Activated naive CD4-positive, alpha-beta T cell treated with anti-CD3 and anti-CD28 coated beads, Interleukin-2, amount 10 ng/mL, durations not matched to agents 7 days and 5 days (primary cell): ENCODE data around the gene SYF2.
"Not testable (repeated sequence)": the region's sequence is repeated elsewhere in the genome, so short reads cannot be mapped to it uniquely, and the experiment has no call there.

Experiments used
- CTCF ChIA-PET: fragments of 350-600 bp; sonication (Branson Sonifier 250); formaldehyde crosslinking; loops from one replicate; lab custom pipeline; 2021; ENCODE audit warnings: antibody characterized with exemption; lab: Charles Lee
- DNase-seq: peaks from one replicate; pipeline ENCODE4 v3.0.0-alpha.2; 2020
- H3K27ac Mint-ChIP-seq: one replicate; pipeline ENCODE4 v1.8.0; 2021; ENCODE audit warnings: mild to moderate bottlenecking, moderate library complexity, mixed read lengths
- H3K27me3 Mint-ChIP-seq: one replicate; pipeline ENCODE4 v1.8.0; 2021; ENCODE audit warnings: mild to moderate bottlenecking, mixed read lengths
- H3K36me3 Mint-ChIP-seq: one replicate; pipeline ENCODE4 v1.8.0; 2021; ENCODE audit warnings: mixed read lengths
- H3K4me1 Mint-ChIP-seq: one replicate; pipeline ENCODE4 v1.8.0; 2021; ENCODE audit warnings: mixed read lengths
- H3K4me3 Mint-ChIP-seq: one replicate; pipeline ENCODE4 v1.8.0; 2021; ENCODE audit warnings: mild to moderate bottlenecking, moderate library complexity, mixed read lengths
- H3K9me3 Mint-ChIP-seq: one replicate; pipeline ENCODE4 v1.8.0; 2021; ENCODE audit warnings: mixed read lengths

Gene SYF2

DNA sequence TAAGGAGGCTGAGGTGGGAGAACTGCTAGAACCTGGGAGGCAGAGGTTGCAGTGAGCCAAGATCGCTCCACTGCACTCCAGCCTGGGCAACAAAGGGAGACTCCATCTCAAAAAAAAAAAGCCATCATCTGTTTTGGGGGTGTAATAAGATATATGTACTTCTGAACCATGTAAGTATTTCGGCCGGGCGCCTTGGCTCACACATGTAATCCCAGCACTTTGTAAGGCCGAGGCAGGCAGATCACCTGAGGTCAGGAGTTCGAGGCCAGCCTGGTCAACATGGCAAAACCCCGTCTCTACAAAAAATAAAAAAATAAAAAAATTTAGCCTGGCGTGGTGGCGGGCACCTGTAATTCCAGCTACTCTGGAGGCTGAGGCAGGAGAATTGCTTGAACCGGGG is 3.1 kb upstream of the SYF2 start:
- H3K27me3 Mint-ChIP-seq, DNase-seq, H3K9me3 Mint-ChIP-seq, H3K27ac Mint-ChIP-seq, H3K4me3 Mint-ChIP-seq, CTCF ChIA-PET: not testable (repeated sequence)
- H3K4me1 Mint-ChIP-seq: peaks cover 35% of the 10 kb centered on the region
- H3K36me3 Mint-ChIP-seq: peaks cover 17% of the 10 kb centered on the region

DNA sequence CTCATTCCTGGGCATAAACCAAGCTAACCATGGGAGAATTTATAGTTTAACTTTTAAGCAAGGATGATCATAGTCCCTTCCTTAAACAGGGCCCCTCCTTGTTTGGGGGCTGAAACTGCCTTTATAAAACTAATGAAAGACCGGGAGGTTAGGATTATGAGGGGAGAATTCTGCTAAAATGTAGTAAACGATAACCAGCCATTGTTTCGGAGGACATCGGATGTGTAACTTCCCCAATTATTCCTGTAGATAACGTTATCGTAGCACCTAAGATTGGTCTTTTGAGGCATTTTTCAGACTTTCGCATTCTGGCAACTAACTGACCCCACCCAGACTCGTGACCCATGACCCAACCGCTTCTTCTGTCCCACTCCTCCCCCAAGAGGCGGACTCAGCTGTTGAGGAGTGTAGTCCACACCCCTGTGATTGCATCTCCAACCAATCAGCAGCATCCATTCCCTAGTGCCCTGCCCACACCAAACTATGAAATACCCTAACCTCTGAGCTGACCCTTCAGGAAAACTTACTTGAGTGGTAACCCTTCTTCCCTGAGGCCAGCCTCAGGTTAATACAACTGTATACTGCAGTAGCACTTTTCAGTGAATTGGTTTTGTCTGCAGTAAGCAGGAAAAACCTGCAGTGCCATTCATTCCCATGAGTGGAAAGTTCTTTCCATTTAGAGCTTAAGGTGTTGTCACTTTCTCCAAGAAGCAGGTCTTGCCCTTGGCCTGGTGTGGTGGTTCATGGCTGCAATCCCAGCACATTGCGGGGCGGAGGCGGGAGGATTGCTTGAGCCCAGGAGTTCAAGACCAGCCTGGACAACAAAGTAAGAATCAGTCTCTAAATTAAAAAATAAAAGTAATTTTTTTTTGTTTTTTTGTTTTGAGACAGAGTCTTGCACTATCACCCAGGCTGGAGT is 823 bp upstream of the SYF2 start:
- no peaks in the 10 kb centered on the region for H3K9me3 Mint-ChIP-seq
- H3K4me3 Mint-ChIP-seq: no peak overlapping the region
- CTCF ChIA-PET: interaction anchor here (0.6 kb wide), 1 partner anchor 287 kb away, joined by 4 read pairs; no protein-coding TSS in a partner anchor
- no peaks in the 10 kb centered on the region for H3K27me3 Mint-ChIP-seq
- peaks cover 28% of the 10 kb centered on the region for H3K4me1 Mint-ChIP-seq
- H3K36me3 Mint-ChIP-seq: peaks cover 22% of the 10 kb centered on the region
- peak; percentile 83 for DNase-seq
- H3K27ac Mint-ChIP-seq: no peak overlapping the region

DNA sequence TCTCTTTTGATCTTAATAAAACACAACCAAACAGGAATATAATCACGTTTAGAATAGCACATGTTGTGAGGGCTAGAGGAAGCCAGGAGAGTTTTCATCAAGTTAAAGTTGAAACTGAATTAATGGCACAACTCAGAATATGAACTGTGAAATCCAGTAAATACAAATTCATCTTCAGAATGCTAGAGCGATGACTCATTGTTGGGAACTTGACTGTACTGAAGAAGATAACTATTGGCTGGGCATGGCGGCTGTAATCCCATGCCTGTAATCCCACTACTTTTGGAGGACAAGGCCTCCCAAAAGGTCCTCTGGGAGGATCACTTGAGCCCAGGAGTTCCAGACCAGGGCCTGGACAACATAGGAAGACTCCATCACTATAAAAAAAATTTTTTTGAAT is 8.8 kb downstream of the SYF2 start:
- no peak overlapping the region for H3K27ac Mint-ChIP-seq
- H3K4me3 Mint-ChIP-seq: no peak overlapping the region
- CTCF ChIA-PET: no interaction called here
- no peaks in the 10 kb centered on the region for H3K9me3 Mint-ChIP-seq
- no peaks in the 10 kb centered on the region for H3K27me3 Mint-ChIP-seq
- peaks cover 4% of the 10 kb centered on the region for H3K4me1 Mint-ChIP-seq
- peaks cover 52% of the 10 kb centered on the region for H3K36me3 Mint-ChIP-seq
- DNase-seq: no peak

DNA sequence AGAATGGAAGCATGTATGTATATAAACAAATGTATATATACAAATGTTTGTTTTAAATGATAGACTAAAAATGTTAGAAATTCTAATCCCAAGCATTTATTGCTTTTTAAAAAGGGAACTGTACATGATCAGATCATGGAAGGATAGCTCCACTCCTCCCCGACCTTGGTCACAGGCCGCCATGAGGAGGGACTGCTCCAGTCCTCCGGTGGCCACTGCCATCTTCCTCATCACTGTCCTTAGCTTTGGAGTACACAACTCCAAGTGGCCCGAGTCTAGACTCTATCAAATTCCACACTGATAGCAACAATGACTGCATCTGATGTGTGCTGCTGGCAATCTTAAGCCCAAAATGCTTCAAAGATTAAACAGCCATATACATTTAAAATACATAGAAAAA is 9.7 kb downstream of the SYF2 start:
- Mint-ChIP-seq H3K36me3 (peaks cover 48% of the 10 kb centered on the region), H3K4me1 (no peaks in the 10 kb centered on the region)

DNA sequence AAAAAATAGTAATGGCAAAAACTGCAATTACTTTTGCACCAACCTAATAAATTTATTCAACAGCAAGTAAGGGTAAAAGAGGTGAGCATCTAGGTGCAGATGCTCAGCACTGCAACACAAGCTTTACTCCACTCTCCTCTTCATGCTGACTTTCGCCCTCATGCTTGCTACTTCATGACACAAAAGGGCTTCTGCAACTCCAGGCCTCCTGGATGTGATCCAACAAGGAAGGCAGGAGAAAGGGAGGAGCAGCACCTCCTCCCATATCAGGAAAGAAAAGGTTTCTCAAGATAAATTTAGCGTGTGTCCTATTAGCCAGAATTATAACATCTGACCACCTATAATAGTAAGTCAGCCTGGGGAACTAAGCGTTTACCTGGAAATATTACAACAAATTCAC is 11.6 kb downstream of the SYF2 start:
- Mint-ChIP-seq H3K4me3 (no peak overlapping the region), H3K9me3 (no peaks in the 10 kb centered on the region), H3K27ac (no peak overlapping the region), H3K36me3 (peaks cover 36% of the 10 kb centered on the region), H3K27me3 (no peaks in the 10 kb centered on the region), H3K4me1 (peaks cover 4% of the 10 kb centered on the region)
- DNase-seq: no peak
- CTCF ChIA-PET: no interaction called here

More for the DNA sequence above, 9.7 kb downstream of the SYF2 start:
- CTCF ChIA-PET: interaction anchor here (0.6 kb wide), 1 partner anchor 34 kb away, joined by 4 read pairs; no protein-coding TSS in a partner anchor
- H3K27ac Mint-ChIP-seq: no peak overlapping the region
- no peaks in the 10 kb centered on the region for H3K27me3 Mint-ChIP-seq
- H3K9me3 Mint-ChIP-seq: no peaks in the 10 kb centered on the region
- DNase-seq: no peak
- no peak overlapping the region for H3K4me3 Mint-ChIP-seq

DNA sequence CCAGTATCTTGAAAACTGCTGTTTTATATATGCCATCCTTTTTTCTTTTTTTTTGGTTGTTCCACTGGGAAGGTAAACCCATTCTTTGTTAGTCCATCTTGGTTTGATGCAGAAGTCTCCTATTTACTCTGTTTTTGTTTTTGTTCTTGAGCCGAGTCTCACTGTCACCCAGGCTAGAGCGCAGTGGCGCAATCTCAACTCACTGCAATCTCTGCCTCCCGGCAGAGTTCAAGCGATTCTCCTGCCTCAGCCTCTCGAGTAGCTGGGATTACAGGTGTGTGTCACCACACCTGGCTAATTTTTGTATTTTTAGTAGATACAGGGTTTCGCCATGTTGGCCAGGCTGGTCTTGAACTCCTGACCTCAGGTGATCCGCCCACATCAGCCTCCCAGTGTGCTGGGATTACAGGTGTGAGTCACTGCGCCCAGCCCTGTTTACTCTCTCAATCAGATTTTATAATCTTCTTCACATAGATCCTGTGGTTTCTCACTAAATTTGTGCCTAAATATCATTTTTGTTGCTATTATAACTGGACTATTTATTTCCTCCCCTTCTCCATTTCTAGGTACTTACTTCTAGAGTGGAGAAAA is 12.5 kb downstream of the SYF2 start:
- Mint-ChIP-seq H3K36me3 (peaks cover 33% of the 10 kb centered on the region), H3K4me3 (no peak overlapping the region), H3K9me3 (no peaks in the 10 kb centered on the region), H3K27me3 (no peaks in the 10 kb centered on the region), H3K27ac (peak overlapping the region; percentile 43), H3K4me1 (peaks cover 4% of the 10 kb centered on the region)
- CTCF ChIA-PET: interaction anchor here (0.6 kb wide), 1 partner anchor 257 kb away, joined by 3 read pairs; no protein-coding TSS in a partner anchor
- DNase-seq: no peak

DNA sequence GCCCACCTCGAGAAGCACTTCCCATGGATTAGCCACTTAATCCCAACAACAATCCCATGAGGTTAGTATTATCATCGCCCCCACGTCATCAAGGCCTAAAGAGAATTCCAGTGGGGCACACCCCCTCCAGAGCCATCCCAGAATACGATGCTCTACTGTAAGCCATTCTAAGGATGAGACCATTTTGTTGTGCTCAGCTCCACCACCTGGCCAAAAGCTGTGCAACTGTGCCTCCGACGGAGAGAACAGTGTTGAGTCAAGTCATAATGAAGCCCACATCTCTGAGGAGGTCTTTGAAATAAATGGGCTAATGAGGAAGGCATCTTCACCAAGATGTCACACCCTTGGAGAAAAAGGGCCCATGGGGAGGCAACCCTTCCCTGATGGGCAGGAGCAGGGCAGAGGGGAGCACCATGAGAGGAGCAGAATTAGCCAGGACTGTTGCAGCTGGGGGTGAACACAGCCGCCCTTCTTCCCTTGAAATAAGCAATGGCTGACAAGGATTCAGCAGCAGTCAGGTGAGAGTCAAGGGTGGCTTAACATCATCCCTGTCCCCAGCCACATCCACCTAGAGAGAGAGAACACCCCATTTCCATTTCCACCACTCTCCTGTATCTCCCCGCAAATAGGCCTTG is 14.6 kb downstream of the SYF2 start:
- no peak overlapping the region for H3K27ac Mint-ChIP-seq
- no peaks in the 10 kb centered on the region for H3K9me3 Mint-ChIP-seq
- DNase-seq: no peak
- CTCF ChIA-PET: interaction anchor here (0.6 kb wide), 1 partner anchor 376 kb away, joined by 3 read pairs; no protein-coding TSS in a partner anchor
- peaks cover 6% of the 10 kb centered on the region for H3K27me3 Mint-ChIP-seq
- peaks cover 4% of the 10 kb centered on the region for H3K4me1 Mint-ChIP-seq
- peaks cover 20% of the 10 kb centered on the region for H3K36me3 Mint-ChIP-seq
- H3K4me3 Mint-ChIP-seq: no peak overlapping the region

DNA sequence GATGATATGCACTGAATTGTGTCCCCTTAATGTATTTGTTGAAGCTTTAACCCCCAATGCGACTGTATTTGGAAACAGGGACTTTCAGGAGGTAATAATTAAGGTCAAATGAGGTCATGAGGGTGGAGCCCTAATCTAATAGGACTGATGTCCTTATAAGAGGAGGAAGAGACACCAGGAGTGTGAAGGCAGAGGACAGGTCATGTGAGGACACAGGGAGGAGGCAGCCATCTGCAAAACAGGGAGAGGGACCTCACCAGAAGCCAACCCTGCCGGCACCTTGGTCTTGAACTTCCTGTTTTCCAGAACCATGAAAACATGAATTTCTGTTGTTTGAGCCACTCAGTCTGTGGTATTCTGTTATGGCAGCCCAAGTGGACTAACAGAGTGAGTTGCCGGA is 15.3 kb downstream of the SYF2 start:
- Mint-ChIP-seq H3K9me3 (no peaks in the 10 kb centered on the region), H3K27me3 (peaks cover 13% of the 10 kb centered on the region), H3K4me1 (peaks cover 4% of the 10 kb centered on the region), H3K27ac (no peak overlapping the region), H3K36me3 (peaks cover 16% of the 10 kb centered on the region), H3K4me3 (no peak overlapping the region)
- no peak for DNase-seq
- CTCF ChIA-PET: no interaction called here

DNA sequence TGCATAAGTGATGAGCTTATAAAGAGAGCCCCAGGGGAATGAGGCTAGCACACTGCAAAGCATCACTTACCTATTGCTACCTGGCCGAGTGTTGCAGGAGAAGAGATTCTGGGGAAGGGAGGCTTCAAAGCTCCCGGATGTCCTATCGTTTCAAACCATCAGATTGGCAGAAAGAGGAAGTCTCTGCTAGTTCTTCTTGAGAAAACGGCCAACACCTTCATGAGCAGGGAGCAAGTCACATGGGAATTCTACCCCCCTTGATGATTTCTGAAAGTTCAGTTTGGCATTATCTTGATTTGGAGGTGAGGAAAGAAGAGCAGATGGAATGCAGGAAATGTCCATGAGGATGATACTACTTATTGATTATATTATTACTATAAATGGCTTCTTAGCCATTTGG is 16.2 kb downstream of the SYF2 start:
- H3K9me3 Mint-ChIP-seq: no peaks in the 10 kb centered on the region
- H3K27me3 Mint-ChIP-seq: peaks cover 20% of the 10 kb centered on the region
- H3K36me3 Mint-ChIP-seq: peaks cover 11% of the 10 kb centered on the region
- H3K4me3 Mint-ChIP-seq: no peak overlapping the region
- no peak for DNase-seq
- peaks cover 4% of the 10 kb centered on the region for H3K4me1 Mint-ChIP-seq
- no peak overlapping the region for H3K27ac Mint-ChIP-seq
- CTCF ChIA-PET: interaction anchor here (1.1 to 1.5 kb wide), 2 partner anchors 11 to 179 kb away, joined by 3 to 10 read pairs; no protein-coding TSS in a partner anchor

DNA sequence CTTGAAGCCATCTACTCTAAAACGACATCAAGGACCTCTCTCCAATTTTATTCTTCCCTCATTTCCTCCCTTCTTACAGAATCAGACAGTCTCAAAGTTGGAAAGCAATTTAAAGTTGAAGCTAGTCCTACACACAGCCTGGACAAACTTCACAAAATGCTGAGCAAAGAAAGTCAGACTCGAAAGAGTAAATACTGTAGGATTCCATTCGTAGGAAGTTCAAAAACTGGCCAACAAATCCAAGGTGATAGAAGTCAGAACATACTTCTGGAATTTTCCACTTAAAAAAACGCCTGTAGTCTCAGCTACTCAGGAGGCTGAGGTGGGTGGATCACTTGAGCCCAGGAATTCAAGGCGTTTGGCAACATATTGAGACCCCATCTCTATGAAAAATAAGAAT is 19.6 kb downstream of the SYF2 start:
- H3K9me3 Mint-ChIP-seq: no peaks in the 10 kb centered on the region
- no peak for DNase-seq
- CTCF ChIA-PET: no interaction called here

DNA sequence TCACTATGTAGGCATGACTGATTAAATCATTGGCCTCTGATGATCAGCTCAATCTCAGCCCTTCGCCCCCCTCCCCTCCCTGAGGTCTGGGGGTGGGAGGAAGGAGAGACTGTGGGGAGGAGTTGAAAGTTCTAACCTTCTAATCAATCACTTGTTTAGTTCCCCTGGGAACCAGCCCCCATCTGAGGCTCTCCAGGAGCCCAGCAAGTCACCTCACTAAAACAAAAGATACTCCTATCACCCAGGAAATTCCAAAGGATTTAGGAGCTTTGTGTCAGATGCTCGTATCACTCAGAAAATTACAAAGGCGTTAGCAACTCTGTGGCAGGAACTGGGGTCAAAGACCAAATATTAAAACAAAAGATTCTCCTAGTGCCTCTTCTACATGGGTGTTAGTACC is 21.6 kb downstream of the SYF2 start:
- CTCF ChIA-PET: interaction anchor here (0.7 kb wide), 1 partner anchor 362 kb away, joined by 3 read pairs; no protein-coding TSS in a partner anchor
- Mint-ChIP-seq H3K27me3 (peaks cover 58% of the 10 kb centered on the region), H3K4me3 (no peak overlapping the region), H3K27ac (no peak overlapping the region), H3K36me3 (no peaks in the 10 kb centered on the region), H3K9me3 (no peaks in the 10 kb centered on the region), H3K4me1 (no peaks in the 10 kb centered on the region)
- no peak for DNase-seq

More for the DNA sequence above, 19.6 kb downstream of the SYF2 start:
- H3K4me3 Mint-ChIP-seq: no peak overlapping the region
- peaks cover 4% of the 10 kb centered on the region for H3K4me1 Mint-ChIP-seq
- no peaks in the 10 kb centered on the region for H3K36me3 Mint-ChIP-seq
- H3K27me3 Mint-ChIP-seq: peaks cover 41% of the 10 kb centered on the region
- H3K27ac Mint-ChIP-seq: no peak overlapping the region

DNA sequence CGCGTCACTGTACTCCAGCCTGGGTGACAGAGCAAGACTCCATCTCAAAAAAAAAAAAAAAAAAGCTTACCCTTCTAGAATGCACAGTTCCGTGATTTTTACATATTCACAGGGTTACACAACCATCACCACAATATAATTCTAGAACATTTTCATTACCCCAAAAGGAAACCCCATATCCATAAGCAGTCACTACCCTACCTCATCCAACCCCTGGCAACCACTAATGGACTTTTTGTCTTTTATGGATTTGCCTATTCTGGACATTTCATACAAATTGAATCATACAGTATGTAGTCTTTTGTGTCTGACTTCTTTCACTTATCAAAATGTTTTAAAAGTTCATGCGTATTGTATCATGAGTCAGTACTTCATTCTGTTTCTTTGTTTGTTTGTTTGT is 22.8 kb downstream of the SYF2 start:
- CTCF ChIA-PET: interaction anchor here (1.4 kb wide), 1 partner anchor 361 kb away, joined by 3 read pairs; no protein-coding TSS in a partner anchor
- H3K4me3 Mint-ChIP-seq: no peak overlapping the region
- no peaks in the 10 kb centered on the region for H3K9me3 Mint-ChIP-seq
- DNase-seq: no peak
- no peak overlapping the region for H3K27ac Mint-ChIP-seq
- H3K27me3 Mint-ChIP-seq: peaks cover 63% of the 10 kb centered on the region
- no peaks in the 10 kb centered on the region for H3K4me1 Mint-ChIP-seq
- no peaks in the 10 kb centered on the region for H3K36me3 Mint-ChIP-seq

DNA sequence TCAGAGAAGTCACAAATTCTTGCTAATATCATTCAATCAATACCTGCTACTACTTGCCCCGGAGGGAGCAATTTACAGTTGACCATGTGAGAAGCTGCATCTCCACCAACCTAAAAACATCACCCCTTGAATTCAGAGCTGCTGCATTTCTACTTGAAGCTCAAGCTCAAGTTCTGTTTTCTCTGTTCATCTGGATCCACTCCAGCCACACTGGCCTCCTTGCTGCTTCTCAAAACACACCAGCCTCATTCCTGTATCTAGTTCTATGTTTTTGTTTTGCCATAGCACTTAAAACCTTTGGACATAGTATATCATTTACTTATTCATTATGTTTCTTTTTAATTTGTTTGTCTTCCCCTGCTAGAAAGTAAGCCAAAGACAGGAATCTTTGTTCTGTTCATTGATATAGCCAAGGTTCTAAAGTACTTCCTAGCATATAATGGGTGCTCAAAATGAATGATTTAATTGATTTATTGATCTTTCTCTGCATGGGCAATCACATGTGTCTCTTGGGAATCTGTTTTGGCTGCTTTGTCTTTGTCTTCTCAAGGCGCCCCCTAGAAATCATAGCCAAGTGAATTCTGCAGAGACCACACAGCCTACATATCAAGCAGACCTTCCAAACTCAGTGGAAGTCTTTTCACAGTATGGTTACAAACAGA is 23.6 kb downstream of the SYF2 start:
- H3K4me1 Mint-ChIP-seq: no peaks in the 10 kb centered on the region
- CTCF ChIA-PET: interaction anchor here (1.4 kb wide), 1 partner anchor 360 kb away, joined by 3 read pairs; no protein-coding TSS in a partner anchor
- H3K36me3 Mint-ChIP-seq: no peaks in the 10 kb centered on the region
- H3K9me3 Mint-ChIP-seq: no peaks in the 10 kb centered on the region
- no peak overlapping the region for H3K27ac Mint-ChIP-seq
- no peak overlapping the region for H3K4me3 Mint-ChIP-seq
- DNase-seq: no peak
- peaks cover 63% of the 10 kb centered on the region for H3K27me3 Mint-ChIP-seq
